Caco-2 (cell line): ENCODE data around the gene TENM3. TPM values are rescaled to one million over a fixed set of nuclear protein-coding genes. Genes with fewer than 3 reads are reported as not detected.

Experiments
- BruUV-seq: library from RNA; stranded (reverse); fragments of 400-500 nt; replicated peaks from 2 replicates; lab custom pipeline; 2021; lab: Mats Ljungman, UMichigan
- CTCF ChIA-PET: fragments of 300-600 bp; sonication (Branson Sonifier 250); formaldehyde crosslinking; loops from one replicate; lab custom pipeline; 2022; ENCODE audit warnings: antibody characterized with exemption; lab: Charles Lee
- POLR2A ChIA-PET: fragments of 300-600 bp; sonication (Branson Sonifier 250); formaldehyde crosslinking; loops from one replicate; lab custom pipeline; 2022; ENCODE audit warnings: antibody characterized with exemption; lab: Charles Lee
- DNase-seq, 2 experiments: peaks; one replicate each; pipeline versions ENCODE4 v3.0.0 to v3.0.0-alpha.2; 2020 to 2022
- H3K27me3 ChIP-seq: replicated peaks from 2 replicates; pipeline ENCODE4 v1.6.0; 2011; ENCODE audit warnings: low read length; ENCODE audit not compliant: control insufficient read depth, insufficient read depth
- H3K36me3 ChIP-seq: 2 replicates; pipeline ENCODE4 v1.5.1; 2011; ENCODE audit warnings: low read length; ENCODE audit not compliant: control insufficient read depth, insufficient read depth
- H3K4me1 ChIP-seq: fragments of 250-450 bp; sonication (Bioruptor Pico); 2 replicates; pipeline ENCODE4 v1.5.1; 2020; ENCODE audit warnings: mild to moderate bottlenecking
- H3K4me3 ChIP-seq: 2 replicates; pipeline ENCODE4 v1.5.1; 2011; ENCODE audit warnings: low read depth, mild to moderate bottlenecking, control low read depth, low read length
- H3K9me3 ChIP-seq: fragments of 250-450 bp; sonication (Bioruptor Pico); 2 replicates; pipeline ENCODE4 v1.5.1; 2020; ENCODE audit warnings: mild to moderate bottlenecking, moderate library complexity
- H3K27ac Mint-ChIP-seq: one replicate; pipeline ENCODE4 v1.8.0; 2022; ENCODE audit warnings: mixed read lengths; ENCODE audit not compliant: unreplicated experiment
- H3K27me3 Mint-ChIP-seq: one replicate; pipeline ENCODE4 v1.8.0; 2022; ENCODE audit warnings: mixed read lengths; ENCODE audit not compliant: insufficient read depth, unreplicated experiment
- H3K36me3 Mint-ChIP-seq: one replicate; pipeline ENCODE4 v1.8.0; 2022; ENCODE audit warnings: mild to moderate bottlenecking, mixed read lengths; ENCODE audit not compliant: insufficient read depth, unreplicated experiment
- H3K4me1 Mint-ChIP-seq: one replicate; pipeline ENCODE4 v1.8.0; 2022; ENCODE audit warnings: low read depth, mixed read lengths; ENCODE audit not compliant: unreplicated experiment
- H3K4me3 Mint-ChIP-seq: one replicate; pipeline ENCODE4 v1.8.0; 2022; ENCODE audit warnings: mild to moderate bottlenecking, moderate library complexity, mixed read lengths; ENCODE audit not compliant: unreplicated experiment
- H3K9me3 Mint-ChIP-seq: one replicate; pipeline ENCODE4 v1.8.0; 2022; ENCODE audit warnings: mixed read lengths; ENCODE audit not compliant: unreplicated experiment
- CTCF ChIP-seq, 2 experiments: fragments of 200-600 bp in 1 of 2; IDR thresholded peaks; 1 replicate in 1 of 2; 2 replicates in 1 of 2; pipeline versions ENCODE4 v1.5.1 to v1.8.0; 2011 to 2022; ENCODE audit warnings: antibody characterized with exemption in 1 of 2, control low read depth in 1 of 2, inconsistent platforms in 1 of 2, low read depth in 1 of 2, low read length in 1 of 2, mild to moderate bottlenecking in 1 of 2, moderate library complexity in 1 of 2; ENCODE audit not compliant: insufficient read depth in 1 of 2, severe bottlenecking in 1 of 2, unreplicated experiment in 1 of 2
- intact Hi-C: fragments of 100-400 bp; cut with micrococcal nuclease; formaldehyde crosslinking; loops from one replicate; pipeline ENCODE4 v1.10.0; 2022; ENCODE audit not compliant: unreplicated experiment
- total RNA-seq: library from RNA; stranded (reverse); gene quantifications from 2 replicates; pipeline ENCODE4 v1.2.3, GENCODE V29; 2022

Gene TENM3
- total RNA-seq, 1 experiment from 2014 or later: 94.7 TPM

GRCh38 chr4:182564724-182565369, 321.6 kb downstream of the TENM3 start:
- intact Hi-C loops: no loop called here
- Mint-ChIP-seq H3K4me1 (no peaks in the 10 kb centered on the region), H3K36me3 (peaks cover 13% of the 10 kb centered on the region), H3K27me3 (no peaks in the 10 kb centered on the region), H3K4me3 (no peak overlapping the region), H3K27ac (no peak overlapping the region), H3K9me3 (no peaks in the 10 kb centered on the region)
- Histone ChIP-seq H3K4me3 (no peak overlapping the region), H3K9me3 (no peaks in the 10 kb centered on the region), H3K4me1 (no peaks in the 10 kb centered on the region), H3K36me3 (no peaks in the 10 kb centered on the region), H3K27me3 (no peaks in the 10 kb centered on the region)
- BruUV-seq: no TSS peak
- POLR2A ChIA-PET: no interaction called here
- no peak for DNase-seq
- CTCF ChIA-PET: no interaction called here
- no peak for TF ChIP-seq CTCF (IDR thresholded peaks at IDR 0.05; ENCODE audit: insufficient read depth in 1 of 2, low read depth in 1 of 2, low read length in 1 of 2, severe bottlenecking in 1 of 2, unreplicated experiment in 1 of 2)

GRCh38 chr4:182567119-182567518, 323.9 kb downstream of the TENM3 start:
- H3K27me3 ChIP-seq: no peaks in the 10 kb centered on the region
- intact Hi-C loops: no loop called here
- ChIA-PET CTCF (no interaction called here), POLR2A (no interaction called here)
- Mint-ChIP-seq H3K27me3 (no peaks in the 10 kb centered on the region), H3K36me3 (peaks cover 24% of the 10 kb centered on the region), H3K27ac (no peak overlapping the region), H3K4me3 (no peak overlapping the region), H3K9me3 (no peaks in the 10 kb centered on the region), H3K4me1 (no peaks in the 10 kb centered on the region)
- no TSS peak for BruUV-seq
- H3K36me3 ChIP-seq: no peaks in the 10 kb centered on the region
- DNase-seq: no peak
- H3K9me3 ChIP-seq: no peaks in the 10 kb centered on the region
- H3K4me1 ChIP-seq: no peaks in the 10 kb centered on the region
- no peak for TF ChIP-seq CTCF (IDR thresholded peaks at IDR 0.05; ENCODE audit: insufficient read depth in 1 of 2, low read depth in 1 of 2, low read length in 1 of 2, severe bottlenecking in 1 of 2, unreplicated experiment in 1 of 2)
- H3K4me3 ChIP-seq: no peak overlapping the region

- H3K9me3 ChIP-seq: no peaks in the 10 kb centered on the region
- CTCF ChIA-PET: no interaction called here
- Mint-ChIP-seq H3K4me1 (no peaks in the 10 kb centered on the region), H3K36me3 (peaks cover 23% of the 10 kb centered on the region), H3K27me3 (no peaks in the 10 kb centered on the region), H3K27ac (no peak overlapping the region), H3K4me3 (no peak overlapping the region), H3K9me3 (no peaks in the 10 kb centered on the region)
- no TSS peak for BruUV-seq
- no peaks in the 10 kb centered on the region for H3K27me3 ChIP-seq
- TF ChIP-seq CTCF (IDR thresholded peaks at IDR 0.05; ENCODE audit: insufficient read depth in 1 of 2, low read depth in 1 of 2, low read length in 1 of 2, severe bottlenecking in 1 of 2, unreplicated experiment in 1 of 2): no peak
- POLR2A ChIA-PET: no interaction called here
- no peaks in the 10 kb centered on the region for H3K4me1 ChIP-seq
- no peaks in the 10 kb centered on the region for H3K36me3 ChIP-seq
- intact Hi-C loops: no loop called here
- no peak overlapping the region for H3K4me3 ChIP-seq
- DNase-seq: no peak
These were observed 326.4 kb downstream of the TENM3 start for GRCh38 chr4:182569561-182569960.
